Skeletal muscle cell (primary cell): ENCODE data around the gene EDN2.

Experiments used
- DNase-seq: peaks from one replicate; pipeline ENCODE4 v3.0.0-alpha.2; 2010; ENCODE audit warnings: low read depth
- H3K4me3 ChIP-seq: 2 replicates; pipeline ENCODE4 v1.5.1; 2011; ENCODE audit warnings: low read depth, mild to moderate bottlenecking, control low read depth, low read length, moderate library complexity

Gene EDN2

DNA sequence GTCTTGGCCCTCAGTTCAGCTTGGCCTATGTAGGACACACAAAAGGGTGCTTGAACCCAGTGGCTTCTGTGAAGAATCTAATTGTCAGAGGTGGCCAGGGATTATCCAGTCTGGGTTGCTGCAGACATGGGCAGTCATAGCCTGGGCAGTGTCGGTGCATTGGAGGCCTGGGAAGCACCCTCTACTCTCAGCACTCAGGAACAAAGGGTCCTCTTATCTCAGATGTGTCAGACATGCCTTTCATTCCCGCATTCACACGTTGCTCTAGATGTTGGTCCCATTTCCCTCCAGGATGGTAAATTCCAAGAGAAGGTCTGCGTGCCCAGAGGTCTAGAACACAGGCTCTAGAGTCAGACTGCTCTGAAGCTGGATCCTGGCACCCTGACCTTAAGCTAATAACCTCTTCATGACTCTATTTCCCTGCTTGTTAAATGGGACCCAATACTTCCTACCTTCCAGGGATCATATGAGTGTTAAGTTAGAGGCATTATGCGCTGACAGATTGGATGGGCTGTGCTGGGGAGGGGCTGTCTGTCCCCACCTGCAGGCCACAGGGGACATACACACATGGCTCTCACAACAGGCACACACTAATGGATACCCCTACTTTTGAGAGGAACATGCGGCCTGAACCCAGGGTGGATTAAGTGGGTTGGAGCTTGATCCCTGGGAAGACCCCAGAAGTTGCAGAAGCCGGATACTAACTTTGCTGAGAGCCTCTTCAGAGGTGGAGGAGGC lies 16.5 kb upstream of the EDN2 start:
- H3K4me3 ChIP-seq: no peak overlapping the region
- no peak for DNase-seq

- no peak overlapping the region for H3K4me3 ChIP-seq
- DNase-seq: no peak
Observed at GRCh38 chr1:41500378-41500777, 15.9 kb upstream of the EDN2 start.

GRCh38 chr1:41499591-41499990 lies 15.1 kb upstream of the EDN2 start:
- no peak overlapping the region for H3K4me3 ChIP-seq
- no peak for DNase-seq

- DNase-seq: no peak
- H3K4me3 ChIP-seq: no peak overlapping the region
Observed at GRCh38 chr1:41498804-41499203, 14.3 kb upstream of the EDN2 start.

DNA sequence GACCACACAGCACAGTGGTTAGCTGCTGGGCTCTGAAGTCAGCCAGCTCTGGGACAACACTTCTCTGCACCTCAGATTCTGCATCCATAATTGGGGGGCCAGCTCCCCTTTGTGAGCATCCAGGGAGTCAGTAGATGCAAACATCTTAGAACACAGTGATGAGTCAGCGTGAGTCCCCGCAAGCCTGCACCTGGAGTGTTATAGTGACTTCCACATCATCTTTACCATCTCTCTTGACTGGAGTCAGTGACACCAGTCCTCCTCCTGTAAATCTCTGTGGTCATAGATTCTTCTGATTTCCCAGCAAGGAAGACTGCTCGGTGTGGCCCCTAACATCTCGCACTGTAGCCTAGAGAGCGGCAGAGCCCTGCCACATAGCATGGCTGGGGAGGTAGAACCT lies 13.9 kb upstream of the EDN2 start:
- no peak overlapping the region for H3K4me3 ChIP-seq

DNA sequence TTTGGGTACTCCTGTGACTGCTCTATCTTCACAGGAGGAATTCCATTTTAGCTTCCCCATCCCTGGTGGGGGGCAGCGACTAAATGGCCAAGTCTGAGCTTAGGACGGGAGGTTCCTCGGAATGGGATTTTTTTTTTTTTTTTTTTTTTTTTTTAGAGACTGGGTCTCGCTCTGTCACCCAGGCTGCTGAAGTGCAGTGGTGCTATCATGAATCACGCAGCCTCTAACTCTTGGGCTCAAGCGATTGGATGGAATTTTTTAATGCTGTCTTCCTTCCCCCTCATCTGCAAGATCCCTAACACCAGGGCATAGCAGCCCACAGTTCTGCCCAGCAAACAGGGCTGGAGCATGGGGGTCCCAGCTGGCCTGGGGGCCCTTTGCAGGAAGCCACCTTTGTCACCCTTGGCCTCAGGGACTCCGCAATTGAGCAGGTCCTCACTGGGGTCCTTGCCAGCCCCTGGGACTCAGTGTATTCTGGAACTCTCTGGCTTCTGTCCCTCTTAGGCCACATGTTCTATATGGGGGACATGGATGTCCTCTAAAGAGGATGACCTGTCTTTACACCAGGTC lies 13.1 kb upstream of the EDN2 start:
- no peak overlapping the region for H3K4me3 ChIP-seq
- no peak for DNase-seq

More for the DNA sequence above, 13.9 kb upstream of the EDN2 start:
- DNase-seq: no peak

GRCh38 chr1:41497056-41497440 lies 12.6 kb upstream of the EDN2 start:
- no peak for DNase-seq
- H3K4me3 ChIP-seq: no peak overlapping the region

- peak; percentile 74 for DNase-seq
- peak overlapping the region; percentile 16 for H3K4me3 ChIP-seq
Observed at GRCh38 chr1:41496080-41497055, 11.9 kb upstream of the EDN2 start.

DNA sequence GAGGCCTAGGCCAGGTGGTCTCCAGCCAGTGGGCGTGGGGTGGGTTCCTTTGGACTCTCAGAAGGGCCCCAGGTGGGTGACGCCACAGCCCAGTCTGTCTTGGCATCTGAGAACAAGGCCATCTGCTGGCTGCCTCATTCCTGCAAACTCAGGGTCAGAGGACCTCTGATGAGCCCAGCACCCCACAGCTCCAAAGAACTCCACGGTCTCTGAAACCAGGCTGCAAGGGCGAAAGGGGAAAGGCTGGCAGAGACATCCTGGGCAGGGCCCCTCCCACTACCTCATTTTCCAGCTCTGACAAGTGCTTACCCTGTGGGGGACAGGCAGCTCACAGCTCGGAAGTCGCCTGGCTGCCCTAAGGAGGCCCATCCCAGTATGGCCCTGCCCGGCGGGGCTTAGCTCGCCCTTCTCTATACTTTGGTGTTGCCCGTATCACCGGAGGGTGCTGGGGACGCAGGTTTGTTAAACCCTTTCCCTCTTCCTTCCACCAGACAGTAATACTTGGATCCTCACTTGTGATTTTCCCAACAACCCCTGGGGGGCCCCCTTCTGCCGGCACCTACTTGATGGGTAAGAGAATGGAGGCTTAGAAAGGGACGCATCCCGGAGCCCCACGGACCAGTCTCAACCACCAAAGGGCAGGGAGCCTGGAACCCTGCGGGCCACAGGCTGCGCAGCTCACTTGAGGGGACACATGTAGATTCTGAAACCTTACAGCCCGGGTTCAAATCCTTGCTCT lies 10.9 kb upstream of the EDN2 start:
- H3K4me3 ChIP-seq: peak overlapping the region; percentile 16
- no peak for DNase-seq

DNA sequence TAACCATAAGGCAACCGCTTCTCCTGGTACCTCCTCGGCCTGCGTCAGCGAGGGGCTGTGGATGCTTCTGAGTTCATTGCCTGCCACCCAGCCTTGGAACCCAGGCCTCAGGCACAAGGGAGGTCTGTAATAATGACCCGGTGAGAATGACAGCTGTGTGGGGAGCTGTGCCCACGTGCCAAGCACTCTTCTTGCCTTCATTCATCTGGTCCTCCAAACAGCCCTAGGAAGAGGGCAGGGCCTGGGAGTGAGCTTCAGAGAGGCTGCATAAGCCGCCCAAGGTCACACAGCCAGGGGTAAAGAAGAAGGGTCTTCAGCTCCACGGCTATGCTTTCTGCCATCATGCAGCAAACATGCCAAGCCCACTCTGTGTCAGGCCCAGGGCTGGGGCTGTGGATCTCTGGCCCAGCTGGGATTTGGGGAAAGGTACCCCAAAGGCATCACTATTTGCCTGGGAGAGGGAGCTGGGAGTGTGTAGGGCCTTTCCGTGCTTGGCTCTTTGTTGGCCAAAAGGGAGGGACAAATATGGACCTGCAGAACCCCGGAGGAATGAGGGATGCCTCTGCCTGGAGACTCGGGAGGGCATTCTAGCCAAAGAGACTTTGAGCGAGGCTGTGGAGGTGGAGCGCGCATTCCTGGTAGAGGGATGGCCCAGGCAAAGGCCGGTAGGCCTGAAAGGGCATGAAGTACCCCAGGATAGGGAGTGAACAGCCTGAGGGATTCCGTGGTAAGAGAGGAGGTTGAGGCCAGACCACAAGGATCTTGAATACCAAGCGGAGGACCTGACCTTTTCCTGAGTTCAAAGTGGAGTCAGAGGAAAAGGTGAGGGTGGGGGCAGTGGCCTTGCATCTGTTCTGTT lies 10.1 kb upstream of the EDN2 start:
- H3K4me3 ChIP-seq: no peak overlapping the region
- DNase-seq: no peak

- no peak for DNase-seq
Observed at GRCh38 chr1:41493626-41494350, 9.3 kb upstream of the EDN2 start.

DNA sequence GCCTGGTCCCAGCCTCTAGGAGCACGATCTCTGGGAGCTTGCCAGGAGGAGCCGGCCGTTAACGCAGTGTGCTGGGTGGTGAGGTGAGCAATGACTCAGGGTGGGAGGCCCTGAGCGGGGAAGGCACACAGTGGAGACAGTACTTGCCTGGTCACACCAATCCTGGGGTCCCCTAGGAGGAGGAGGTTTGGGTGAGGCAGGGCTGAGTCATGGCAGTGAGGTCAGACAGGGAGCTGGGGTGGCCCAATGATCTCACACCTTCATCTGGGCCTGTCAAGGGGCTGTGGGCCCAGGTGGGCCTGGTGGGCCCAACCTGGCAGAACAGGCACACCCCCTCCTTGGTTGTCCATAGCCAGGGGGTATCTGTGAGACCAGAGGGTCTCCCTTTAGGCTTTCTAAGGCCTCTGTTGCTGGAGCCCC lies 8.6 kb upstream of the EDN2 start:
- no peak overlapping the region for H3K4me3 ChIP-seq
- DNase-seq: peak; percentile 94

More at GRCh38 chr1:41493626-41494350, 9.3 kb upstream of the EDN2 start:
- H3K4me3 ChIP-seq: no peak overlapping the region

GRCh38 chr1:41492341-41492848 lies 7.9 kb upstream of the EDN2 start:
- no peak overlapping the region for H3K4me3 ChIP-seq
- DNase-seq: no peak

DNA sequence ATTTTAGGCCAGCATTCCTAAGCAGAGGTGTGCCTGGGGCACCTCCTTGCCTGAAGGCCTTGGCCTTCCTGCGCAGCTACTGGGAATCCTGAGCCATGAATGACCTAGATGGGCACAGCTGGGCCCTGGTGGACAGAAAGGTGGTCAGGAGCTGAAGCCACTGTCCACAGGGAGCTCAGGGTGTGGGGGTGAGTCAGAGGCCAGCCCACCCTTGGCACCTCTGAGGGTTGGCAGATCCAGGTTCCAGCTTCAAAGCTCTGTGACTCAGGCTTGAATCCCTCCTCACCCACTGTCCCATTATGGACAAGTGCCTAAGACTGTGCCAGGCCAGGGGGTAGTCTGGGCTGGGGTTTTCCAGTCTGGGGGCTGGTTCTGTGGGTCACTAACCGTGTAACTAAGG lies 6.4 kb upstream of the EDN2 start:
- DNase-seq: no peak
- H3K4me3 ChIP-seq: no peak overlapping the region

DNA sequence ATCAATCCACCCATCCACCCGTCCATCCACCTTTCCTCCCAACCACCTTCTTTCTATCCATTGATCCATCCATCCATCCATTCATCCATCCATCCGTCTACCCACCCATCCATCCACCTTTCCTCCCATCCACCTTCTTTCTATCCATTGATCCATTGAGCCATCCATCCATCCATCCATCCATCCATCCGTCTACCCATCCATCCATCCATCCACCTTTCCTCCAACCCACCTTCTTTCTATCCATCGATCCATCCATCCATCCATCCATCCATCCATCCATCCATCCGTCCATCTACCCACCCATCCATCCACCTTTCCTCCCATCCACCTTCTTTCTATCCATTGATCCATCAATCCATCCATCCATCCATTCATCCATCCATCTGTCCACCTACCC lies 5.1 kb upstream of the EDN2 start:
- no peak for DNase-seq

GRCh38 chr1:41488040-41488951 lies 3.8 kb upstream of the EDN2 start:
- DNase-seq: no peak
- no peak overlapping the region for H3K4me3 ChIP-seq

More for the DNA sequence above, 5.1 kb upstream of the EDN2 start:
- no peak overlapping the region for H3K4me3 ChIP-seq
